ENCODE measurements around the gene ABCA13. TPM values are rescaled to one million over a fixed set of nuclear protein-coding genes. Genes with fewer than 3 reads are reported as not detected.

Gene ABCA13
- polyA plus RNA-seq, 1 experiment = 0.05 TPM

DNA sequence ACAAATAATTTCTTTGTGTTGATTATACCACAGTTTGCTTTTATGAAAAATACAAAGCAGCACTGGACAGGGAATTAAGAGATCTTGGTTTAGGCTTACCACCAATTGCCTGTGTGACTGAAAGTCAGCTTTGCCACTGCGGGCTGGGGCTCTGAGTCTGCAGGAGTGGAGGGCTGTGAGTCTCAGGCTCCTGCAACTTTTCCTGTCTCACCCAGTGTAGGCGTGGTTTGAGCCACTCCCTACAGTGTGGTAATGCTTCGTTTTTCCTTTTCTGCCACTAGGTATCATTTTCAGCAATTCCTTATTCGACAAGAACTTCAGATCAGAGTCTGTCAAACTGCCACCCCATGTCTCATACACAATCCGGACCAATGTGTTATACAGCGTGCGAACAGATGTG is 180.6 kb downstream of the ABCA13 start:
- peaks cover 2% of the 10 kb centered on the region for H3K27me3 ChIP-seq (ENCODE audit: control insufficient read depth, insufficient read depth, low read length)
- CTCF ChIA-PET = no interaction called here
- POLR2A ChIA-PET = no interaction called here

DNA sequence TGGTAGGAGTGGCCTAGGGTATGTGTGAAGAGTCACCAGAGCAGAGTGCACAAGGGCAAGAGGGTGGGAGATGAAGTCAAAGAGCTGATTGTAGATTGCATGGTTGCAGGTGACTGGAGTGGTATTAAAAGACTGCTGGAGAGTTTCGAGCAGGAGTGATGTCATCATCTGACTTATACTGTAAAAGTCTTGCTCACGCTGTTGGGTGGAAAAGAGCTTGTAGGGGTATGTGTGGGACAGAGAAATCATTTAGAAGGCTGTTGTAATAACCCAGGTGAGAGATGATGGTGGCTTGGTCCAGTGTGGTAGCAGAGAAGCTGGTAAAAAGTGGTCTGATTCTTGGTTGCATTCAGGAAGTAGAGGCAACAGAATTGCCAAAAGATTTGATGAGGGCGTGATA is 184.1 kb downstream of the ABCA13 start:
- Histone ChIP-seq H3K27ac (ENCODE audit: low read depth, low read length) (no peak overlapping the region), H3K9me3 (ENCODE audit: control insufficient read depth, insufficient read depth, low read length) (no peaks in the 10 kb centered on the region), H3K4me3 (ENCODE audit: low read depth, low read length) (no peak overlapping the region), H3K27me3 (ENCODE audit: control insufficient read depth, insufficient read depth, low read length) (no peaks in the 10 kb centered on the region)
- ChIA-PET POLR2A (no interaction called here), CTCF (no interaction called here)
- TF ChIP-seq, protein P1, sequence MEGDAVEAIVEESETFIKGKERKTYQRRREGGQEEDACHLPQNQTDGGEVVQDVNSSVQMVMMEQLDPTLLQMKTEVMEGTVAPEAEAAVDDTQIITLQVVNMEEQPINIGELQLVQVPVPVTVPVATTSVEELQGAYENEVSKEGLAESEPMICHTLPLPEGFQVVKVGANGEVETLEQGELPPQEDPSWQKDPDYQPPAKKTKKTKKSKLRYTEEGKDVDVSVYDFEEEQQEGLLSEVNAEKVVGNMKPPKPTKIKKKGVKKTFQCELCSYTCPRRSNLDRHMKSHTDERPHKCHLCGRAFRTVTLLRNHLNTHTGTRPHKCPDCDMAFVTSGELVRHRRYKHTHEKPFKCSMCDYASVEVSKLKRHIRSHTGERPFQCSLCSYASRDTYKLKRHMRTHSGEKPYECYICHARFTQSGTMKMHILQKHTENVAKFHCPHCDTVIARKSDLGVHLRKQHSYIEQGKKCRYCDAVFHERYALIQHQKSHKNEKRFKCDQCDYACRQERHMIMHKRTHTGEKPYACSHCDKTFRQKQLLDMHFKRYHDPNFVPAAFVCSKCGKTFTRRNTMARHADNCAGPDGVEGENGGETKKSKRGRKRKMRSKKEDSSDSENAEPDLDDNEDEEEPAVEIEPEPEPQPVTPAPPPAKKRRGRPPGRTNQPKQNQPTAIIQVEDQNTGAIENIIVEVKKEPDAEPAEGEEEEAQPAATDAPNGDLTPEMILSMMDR (IDR thresholded peaks at IDR 0.05; ENCODE audit: low read depth, low read length) = no peak
- DNase-seq (ENCODE audit: low read depth, low spot score) = no peak

More for the DNA sequence above, 180.6 kb downstream of the ABCA13 start:
- Histone ChIP-seq H3K9me3 (ENCODE audit: control insufficient read depth, insufficient read depth, low read length) (no peaks in the 10 kb centered on the region), H3K27ac (ENCODE audit: low read depth, low read length) (no peak overlapping the region), H3K4me3 (ENCODE audit: low read depth, low read length) (no peak overlapping the region)
- TF ChIP-seq, protein P1 (IDR thresholded peaks at IDR 0.05; ENCODE audit: low read depth, low read length) = no peak
- no peak for DNase-seq (ENCODE audit: low read depth, low spot score)

DNA sequence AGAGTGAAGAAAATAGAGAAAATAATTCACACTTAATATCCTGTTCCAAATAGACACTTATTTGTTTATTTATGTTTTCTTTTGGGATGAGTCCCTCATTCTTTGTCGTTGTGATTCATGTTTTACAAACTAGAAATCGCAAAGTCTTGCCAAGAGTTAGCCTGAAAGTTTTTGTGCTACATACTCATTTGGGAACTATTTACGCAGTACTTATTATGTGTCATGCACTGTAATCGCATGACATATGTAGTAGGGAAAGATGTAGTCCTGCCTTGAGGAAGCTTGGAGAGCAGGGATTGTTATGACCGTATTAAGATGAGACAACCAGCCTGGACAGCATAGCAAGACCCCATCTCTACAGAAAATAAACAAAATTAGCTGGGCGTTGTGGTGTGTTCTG is 189.3 kb downstream of the ABCA13 start:
- Histone ChIP-seq H3K27me3 (ENCODE audit: control insufficient read depth, insufficient read depth, low read length) (no peaks in the 10 kb centered on the region), H3K9me3 (ENCODE audit: control insufficient read depth, insufficient read depth, low read length) (no peaks in the 10 kb centered on the region), H3K27ac (ENCODE audit: low read depth, low read length) (no peak overlapping the region), H3K4me3 (ENCODE audit: low read depth, low read length) (no peak overlapping the region)
- ChIA-PET CTCF (no interaction called here), POLR2A (no interaction called here)
- DNase-seq (ENCODE audit: low read depth, low spot score) = peak; percentile 0
- TF ChIP-seq, protein P1 (IDR thresholded peaks at IDR 0.05; ENCODE audit: low read depth, low read length) = no peak

DNA sequence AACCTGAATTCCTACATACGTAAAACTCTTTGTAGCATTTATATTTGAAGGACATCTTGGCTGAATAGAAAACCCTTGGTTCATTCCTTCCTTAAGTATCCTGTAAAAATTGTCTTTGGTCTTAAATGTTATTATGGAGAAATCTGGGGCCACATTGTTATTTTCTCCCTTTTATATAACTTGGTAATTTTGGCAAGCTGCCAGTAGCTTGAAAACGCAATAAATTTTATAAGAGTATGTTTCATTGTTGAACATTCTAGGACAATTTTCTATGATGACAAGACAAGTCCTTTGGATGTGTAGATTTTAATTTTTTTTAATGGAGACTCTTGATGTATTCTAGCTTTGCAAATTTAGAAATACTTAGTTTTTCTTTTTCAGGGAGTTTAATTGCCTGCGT is 191.9 kb downstream of the ABCA13 start:
- POLR2A ChIA-PET = no interaction called here

DNA sequence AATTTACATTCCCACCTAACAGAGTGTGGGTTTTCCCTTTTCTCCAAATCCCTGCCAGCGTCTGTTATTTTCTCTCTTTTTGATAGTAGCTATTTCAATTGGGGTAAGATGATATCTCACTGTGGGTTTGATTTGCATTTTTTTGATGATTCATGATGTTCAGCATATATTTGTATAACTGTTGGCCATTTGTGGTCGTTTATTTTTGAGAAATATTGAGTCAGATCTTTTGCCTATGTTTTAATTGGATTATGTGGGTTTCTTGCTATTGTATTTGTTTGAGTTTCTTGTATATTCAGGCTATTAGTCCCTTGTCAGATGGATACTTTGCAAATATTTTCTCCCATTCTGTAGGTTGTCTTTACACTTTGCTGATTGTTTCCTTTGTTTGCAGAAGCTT is 193.8 kb downstream of the ABCA13 start:
- TF ChIP-seq, protein P1 (IDR thresholded peaks at IDR 0.05; ENCODE audit: low read depth, low read length) = no peak
- Histone ChIP-seq H3K9me3 (ENCODE audit: control insufficient read depth, insufficient read depth, low read length) (no peaks in the 10 kb centered on the region), H3K27ac (ENCODE audit: low read depth, low read length) (no peak overlapping the region), H3K4me3 (ENCODE audit: low read depth, low read length) (no peak overlapping the region), H3K27me3 (ENCODE audit: control insufficient read depth, insufficient read depth, low read length) (no peaks in the 10 kb centered on the region)
- no peak for DNase-seq (ENCODE audit: low read depth, low spot score)
- CTCF ChIA-PET = no interaction called here
- POLR2A ChIA-PET = no interaction called here

More for the DNA sequence above, 191.9 kb downstream of the ABCA13 start:
- Histone ChIP-seq H3K9me3 (ENCODE audit: control insufficient read depth, insufficient read depth, low read length) (no peaks in the 10 kb centered on the region), H3K27me3 (ENCODE audit: control insufficient read depth, insufficient read depth, low read length) (no peaks in the 10 kb centered on the region), H3K27ac (ENCODE audit: low read depth, low read length) (no peak overlapping the region), H3K4me3 (ENCODE audit: low read depth, low read length) (no peak overlapping the region)
- no peak for DNase-seq (ENCODE audit: low read depth, low spot score)
- CTCF ChIA-PET = no interaction called here
- TF ChIP-seq, protein P1 (IDR thresholded peaks at IDR 0.05; ENCODE audit: low read depth, low read length) = no peak
